ENCODE measurements around the gene LGR5.
"Not testable (repeated sequence)": the region's sequence is repeated elsewhere in the genome, so short reads cannot be mapped to it uniquely, and the experiment has no call there.

Gene LGR5

DNA sequence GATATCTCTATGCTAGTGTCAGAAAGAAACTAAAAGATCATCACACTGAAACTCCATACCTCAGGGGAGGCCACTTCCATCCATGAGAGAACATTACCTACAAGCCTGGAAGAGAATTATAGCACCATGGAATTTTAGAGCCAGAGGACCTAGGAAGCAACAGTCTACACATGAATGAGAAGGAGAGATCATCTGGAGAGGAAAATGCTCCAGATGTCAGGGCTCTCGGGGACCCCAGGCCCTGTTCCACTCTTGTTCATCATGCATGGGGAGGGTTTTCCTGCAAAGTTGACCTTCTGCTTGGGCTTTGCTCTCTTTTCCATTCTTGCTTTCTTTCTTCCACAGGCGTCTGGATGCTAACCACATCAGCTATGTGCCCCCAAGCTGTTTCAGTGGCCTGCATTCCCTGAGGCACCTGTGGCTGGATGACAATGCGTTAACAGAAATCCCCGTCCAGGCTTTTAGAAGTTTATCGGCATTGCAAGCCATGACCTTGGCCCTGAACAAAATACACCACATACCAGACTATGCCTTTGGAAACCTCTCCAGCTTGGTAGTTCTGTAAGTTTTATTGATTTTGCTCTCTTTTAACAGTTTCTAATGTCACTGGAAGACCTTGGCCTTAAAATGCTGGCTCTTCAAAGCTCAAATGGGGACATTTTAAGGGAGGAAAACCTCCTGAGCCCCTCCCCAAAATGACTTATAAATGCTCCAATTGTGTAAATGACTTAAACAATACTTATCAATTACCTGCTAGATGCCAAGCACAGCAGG is 113.3 kb downstream of the LGR5 start:
- no peak for DNase-seq (ENCODE audit: low read depth in 2 of 2)

DNA sequence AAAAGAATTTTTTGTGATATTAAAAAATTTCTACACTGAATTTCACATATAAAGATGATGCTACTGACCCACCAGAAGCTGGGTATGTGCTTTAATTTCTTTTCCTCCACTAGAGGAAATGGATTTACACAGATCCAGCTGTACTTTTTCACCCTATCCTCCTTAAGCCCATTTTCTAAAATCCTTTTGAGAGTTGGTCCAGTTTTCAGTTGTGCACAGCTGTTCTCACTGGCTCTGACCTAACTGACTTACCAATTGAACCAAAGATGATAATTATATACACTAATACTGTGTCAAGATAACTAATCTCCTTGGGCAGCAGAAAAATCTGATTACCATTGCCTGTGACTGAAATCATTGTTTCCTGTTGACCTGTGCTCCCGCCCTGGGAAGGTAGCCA is 115.6 kb downstream of the LGR5 start:
- no peak for DNase-seq (ENCODE audit: low read depth in 2 of 2)

DNA sequence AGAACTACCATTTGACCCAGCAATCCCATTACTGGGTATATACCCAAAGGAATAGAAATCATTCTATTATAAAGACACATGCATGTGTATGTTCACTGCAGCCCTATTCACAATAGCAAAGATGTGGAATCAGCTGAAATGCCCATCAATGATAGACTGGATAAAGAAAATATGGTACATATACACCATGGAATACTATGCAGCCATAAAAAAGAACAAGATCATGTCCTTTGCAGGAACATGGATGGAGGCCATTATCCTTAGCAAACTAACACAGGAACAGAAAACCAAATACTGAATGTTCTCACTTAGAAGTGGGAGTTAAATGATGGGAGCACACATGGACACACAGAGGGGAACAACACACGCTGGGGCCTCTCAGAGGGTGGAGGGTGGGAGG is 116.2 kb downstream of the LGR5 start:
- DNase-seq (ENCODE audit: low read depth in 2 of 2): not testable (repeated sequence)

DNA sequence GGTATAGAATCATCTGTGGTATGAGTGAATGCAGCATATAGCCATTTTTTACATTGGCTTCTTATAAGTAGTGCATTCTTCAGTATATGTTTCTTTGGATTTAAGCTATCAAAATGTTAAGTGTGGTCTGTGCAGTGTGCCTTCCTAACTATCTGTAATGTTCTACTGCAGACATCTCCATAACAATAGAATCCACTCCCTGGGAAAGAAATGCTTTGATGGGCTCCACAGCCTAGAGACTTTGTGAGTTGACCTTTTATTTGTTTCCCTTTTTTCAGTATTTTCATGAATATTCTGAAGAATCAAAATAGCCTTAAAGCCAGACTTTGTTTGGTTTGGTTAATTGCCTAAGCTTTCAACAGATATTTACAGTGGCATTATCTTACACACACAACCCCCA is 116.8 kb downstream of the LGR5 start:
- no peak for DNase-seq (ENCODE audit: low read depth in 2 of 2)

DNA sequence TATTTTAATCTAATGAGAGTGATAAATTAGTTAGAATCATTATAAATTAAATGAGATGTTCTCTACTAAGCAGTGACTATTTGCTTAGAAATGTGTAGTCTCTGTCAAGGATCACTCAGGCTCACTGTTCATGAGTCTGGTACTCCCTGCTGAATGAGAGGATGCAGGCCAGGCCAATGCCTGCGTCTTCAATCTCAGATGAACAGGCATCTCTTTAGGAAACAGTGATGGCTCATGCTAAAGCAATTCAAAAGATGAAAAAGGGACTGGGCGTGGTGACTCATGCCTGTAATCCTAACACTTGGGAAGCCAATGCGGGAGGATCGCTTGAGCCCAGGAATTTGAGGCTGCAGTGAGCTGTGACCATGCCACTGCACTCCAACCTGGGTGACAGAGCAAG is 117.3 kb downstream of the LGR5 start:
- no peak for DNase-seq (ENCODE audit: low read depth in 2 of 2)

DNA sequence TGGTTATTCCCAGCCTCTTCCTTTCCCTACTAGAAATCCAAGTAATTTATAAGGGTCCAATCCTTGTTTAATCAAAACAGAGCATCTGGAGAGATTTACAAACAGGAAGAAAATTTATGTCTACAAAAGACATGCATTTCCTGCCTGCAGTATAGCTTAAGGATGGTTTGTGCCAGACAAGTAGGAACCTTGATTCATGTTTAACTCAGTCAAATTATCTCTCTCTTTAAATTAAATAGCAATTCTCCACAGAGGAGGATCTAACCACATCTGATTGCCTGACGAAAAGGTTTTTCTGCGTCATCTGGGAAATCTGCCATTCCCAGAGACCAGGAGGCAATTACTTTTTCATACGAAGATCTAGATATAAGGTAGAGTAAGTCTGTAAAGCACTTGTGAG is 118.8 kb downstream of the LGR5 start:
- no peak for DNase-seq (ENCODE audit: low read depth in 2 of 2)

DNA sequence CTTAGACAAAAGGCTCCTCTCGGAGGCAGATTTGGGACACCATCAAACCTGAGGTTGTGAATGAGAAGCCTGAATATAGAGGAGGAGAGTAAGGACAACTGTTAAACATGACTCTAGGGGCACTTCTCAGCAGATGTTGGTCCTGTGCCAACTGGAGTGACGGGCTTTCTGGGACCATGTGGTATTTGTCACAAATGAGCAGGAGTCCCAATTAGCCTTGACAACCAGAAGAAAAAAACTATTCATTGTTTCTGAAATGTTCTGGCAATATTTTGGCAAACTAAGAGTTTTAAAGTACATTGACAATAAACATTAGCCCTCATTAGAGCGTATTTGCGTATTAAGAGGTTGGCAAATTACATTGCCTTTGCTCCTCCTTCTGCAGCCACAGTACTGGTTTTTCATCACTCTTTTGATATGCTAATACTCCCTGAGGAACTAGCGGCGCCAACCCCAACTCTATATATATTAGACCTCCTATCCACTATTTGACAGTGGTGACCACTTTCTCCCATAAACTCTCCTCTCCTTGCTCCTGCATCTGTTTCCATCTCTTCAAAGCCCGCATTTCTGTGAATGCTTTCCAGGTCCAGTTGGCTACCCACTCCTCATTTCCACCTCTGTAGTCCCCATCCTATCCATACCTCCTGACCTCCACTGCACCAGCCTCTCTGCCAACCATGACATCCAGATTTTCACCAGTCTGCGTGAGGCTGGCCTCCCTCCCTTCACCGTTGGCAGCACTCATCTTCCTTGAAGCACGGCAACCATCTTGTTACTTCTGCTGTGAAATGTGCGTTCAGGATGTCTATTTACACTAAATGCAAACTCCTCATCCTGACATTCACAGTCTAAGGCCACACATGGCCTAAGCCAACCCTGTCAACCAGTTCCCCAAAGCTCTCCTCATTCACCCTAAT is 123.3 kb downstream of the LGR5 start:
- DNase-seq (ENCODE audit: low read depth in 2 of 2): no peak

DNA sequence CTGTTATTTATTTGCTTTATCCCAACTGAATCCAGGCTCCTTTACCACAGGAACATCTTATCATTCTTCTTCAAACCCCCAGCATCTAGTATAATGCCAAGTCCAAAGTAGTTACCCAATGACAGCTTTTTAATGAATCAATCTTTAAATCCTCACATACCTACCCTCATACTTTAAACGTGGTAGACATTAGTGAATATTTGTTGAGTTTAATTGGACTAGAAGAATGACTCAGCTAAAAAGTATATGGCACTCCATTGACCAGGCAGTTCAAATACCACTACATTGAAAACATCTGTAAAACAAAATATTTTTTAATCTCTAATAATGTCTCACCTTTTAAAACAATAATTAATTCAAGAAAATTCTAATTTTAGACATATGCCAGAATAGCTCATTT is 125.9 kb downstream of the LGR5 start:
- no peak for DNase-seq (ENCODE audit: low read depth in 2 of 2)

DNA sequence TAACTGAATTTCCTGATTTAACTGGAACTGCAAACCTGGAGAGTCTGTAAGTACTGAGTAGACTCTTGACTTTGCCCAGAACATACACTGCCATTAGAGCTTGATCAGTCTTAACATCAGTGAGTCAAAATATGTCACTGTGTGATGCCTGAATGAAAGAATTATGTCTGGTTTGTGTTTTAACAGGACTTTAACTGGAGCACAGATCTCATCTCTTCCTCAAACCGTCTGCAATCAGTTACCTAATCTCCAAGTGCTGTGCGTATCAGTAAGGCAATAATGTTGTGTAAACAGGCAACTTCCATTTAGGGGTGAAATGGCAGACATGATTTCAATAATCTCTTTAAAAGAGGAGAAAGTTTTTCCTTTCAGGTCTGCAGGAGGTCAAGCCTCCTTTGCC is 127.1 kb downstream of the LGR5 start:
- no peak for DNase-seq (ENCODE audit: low read depth in 2 of 2)

DNA sequence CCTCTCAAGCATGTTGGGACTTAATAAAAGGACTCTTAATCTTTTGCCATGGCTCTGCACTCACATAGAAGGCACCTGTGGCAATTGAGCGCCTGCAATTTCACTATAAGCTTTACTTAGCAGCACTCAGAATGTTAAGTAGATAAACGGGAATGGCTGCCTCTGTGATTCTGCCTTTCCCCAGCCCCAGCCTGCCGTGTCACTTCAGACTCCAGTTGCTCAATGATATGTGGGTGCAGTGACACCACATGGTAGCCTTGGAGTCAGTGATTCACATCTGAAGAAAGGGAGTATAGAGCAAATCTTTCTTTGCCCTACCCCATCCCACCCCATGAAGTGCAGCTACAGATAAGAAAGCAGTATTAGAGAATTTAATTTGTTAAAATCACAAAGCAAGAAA is 127.9 kb downstream of the LGR5 start:
- no peak for DNase-seq (ENCODE audit: low read depth in 2 of 2)

DNA sequence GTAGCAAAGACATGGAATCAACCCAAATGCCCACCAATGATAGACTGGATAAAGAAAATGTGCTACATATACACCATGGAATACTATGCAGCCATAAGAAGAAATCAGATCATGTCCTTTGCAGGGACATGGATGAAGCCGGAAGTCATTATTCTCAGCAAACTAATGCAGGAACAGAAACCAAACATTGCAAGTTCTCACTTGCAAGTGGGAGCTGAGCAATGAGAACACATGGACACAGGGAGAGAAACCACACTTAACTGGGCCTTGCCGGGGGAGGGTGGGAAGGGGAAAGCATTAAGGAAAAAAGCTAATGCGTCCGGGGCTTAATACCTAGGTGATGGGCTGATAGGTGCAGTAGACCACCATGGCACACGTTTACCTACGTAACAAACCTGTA is 130.3 kb downstream of the LGR5 start:
- DNase-seq (ENCODE audit: low read depth in 2 of 2): not testable (repeated sequence)

DNA sequence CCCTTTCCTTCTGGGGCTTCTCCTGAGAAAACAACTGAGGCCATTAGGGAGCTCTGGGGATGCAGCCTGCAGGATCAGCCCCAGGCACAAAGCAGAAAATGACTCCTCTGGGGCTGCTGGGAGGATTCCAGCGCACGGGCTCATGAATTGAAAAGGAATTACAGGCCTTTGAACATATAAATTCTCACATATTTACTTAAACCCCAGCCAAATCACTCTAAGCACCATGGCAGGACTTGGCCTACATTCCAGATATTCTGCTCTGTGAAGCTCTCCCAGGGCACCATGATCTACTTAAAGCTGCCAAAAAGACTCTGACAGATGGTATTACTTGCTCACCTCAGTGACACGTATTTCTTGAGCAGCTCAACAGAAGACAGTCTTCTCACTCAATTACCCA is 136.9 kb downstream of the LGR5 start:
- no peak for DNase-seq (ENCODE audit: low read depth in 2 of 2)

DNA sequence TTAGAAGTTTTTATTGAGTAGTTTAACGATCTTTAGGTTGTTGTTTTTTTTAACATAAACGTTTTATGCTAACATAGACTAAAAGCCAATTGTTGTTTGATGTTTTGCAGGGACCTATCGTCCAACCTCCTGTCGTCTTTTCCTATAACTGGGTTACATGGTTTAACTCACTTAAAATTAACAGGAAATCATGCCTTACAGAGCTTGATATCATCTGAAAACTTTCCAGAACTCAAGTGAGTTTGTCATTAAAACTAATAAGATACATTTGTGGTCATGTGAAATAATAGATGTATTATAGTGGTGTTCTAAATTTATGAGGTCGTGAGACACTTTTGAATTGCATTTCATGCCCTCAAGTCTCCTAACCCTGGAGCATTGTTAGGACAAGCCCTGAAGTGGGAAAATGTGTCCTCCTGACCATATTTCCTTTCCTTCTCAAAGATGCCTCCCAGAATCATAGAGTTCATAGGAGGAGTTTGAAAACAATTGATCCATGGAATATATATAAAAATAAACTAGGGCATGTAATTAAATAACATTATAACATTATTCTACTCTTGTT is 139.2 kb downstream of the LGR5 start:
- no peak for DNase-seq (ENCODE audit: low read depth in 2 of 2)

DNA sequence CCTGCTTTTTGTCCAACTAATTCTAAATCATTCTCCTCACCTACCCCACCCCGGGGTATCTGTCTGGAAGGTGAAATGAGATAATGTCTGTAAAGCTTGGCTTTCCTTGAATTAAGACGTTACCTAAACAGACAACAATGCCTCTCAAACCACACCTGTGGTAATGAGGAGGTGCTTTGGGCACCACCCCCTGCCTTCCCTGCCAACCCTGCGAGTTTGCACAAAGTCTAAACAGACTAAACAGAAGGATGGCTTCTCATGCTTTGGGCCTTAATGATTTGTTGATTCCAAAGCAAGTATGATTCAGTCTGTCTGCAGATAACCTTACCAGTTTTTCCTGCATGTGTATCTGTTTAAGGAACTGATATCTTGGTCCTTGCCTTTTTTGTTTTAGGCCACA is 141.6 kb downstream of the LGR5 start:
- no peak for DNase-seq (ENCODE audit: low read depth in 2 of 2)

DNA sequence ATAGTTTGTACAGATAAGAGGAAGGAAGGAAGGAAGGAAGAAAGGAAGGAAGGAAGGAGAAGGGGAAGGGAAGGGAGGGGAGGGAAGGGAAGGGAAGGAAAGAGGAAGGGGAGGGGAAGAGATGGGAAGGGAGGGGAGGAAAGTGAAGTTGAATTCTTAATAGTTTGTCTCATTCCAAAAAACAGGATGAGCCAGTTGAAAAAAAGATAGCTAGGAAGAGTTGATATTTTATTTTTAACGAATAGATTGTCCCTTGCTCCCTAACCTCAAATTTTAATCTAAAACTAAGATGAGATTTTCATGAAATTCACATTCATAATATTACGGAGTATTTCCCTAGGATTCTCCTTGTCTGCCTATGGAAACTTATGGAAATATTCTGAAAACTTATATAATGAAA is 143.3 kb downstream of the LGR5 start:
- DNase-seq (ENCODE audit: low read depth in 2 of 2): no peak

DNA sequence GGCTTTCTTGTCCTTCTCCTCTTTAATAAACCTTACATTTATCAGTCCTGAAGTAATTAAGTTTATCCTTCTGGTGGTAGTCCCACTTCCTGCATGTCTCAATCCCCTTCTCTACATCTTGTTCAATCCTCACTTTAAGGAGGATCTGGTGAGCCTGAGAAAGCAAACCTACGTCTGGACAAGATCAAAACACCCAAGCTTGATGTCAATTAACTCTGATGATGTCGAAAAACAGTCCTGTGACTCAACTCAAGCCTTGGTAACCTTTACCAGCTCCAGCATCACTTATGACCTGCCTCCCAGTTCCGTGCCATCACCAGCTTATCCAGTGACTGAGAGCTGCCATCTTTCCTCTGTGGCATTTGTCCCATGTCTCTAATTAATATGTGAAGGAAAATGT is 144.8 kb downstream of the LGR5 start:
- DNase-seq (ENCODE audit: low read depth in 2 of 2): no peak

DNA sequence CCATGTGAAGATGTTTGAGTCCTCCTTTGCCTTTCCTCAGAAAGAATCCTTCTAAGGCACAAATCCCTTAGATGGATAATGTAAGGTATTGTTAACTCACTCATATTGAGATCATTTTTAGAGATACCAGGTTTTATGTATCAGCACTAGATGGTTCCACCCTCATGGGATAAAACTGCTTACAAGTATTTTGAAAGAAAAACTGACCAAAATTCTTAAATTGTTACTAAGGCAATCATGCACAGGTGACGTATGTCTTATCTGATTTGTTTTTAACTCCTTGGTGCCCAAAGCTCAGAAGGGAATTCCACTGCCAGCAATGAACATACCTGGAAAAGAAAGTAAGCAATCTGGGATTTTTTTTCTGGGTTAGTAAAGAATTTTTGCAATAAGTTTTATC is 145.6 kb downstream of the LGR5 start:
- no peak for DNase-seq (ENCODE audit: low read depth in 2 of 2)

DNA sequence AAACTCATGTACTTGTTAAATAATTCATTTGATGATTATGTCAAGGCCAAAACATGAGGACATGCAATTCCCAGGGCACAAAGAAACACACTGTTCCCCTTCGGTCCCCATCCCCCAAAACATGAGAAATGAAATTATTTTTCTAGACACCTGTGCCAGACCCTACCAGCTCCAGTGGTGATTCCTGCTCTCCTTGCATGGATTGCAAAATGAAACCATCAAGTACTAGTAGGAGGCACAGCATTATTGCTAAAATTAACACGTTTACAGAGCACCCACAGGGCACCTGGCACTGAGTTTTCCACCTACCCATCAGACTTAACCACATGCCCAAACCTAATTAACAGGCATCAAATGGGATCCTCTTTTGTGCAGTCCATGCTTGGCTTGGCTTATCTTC is 147.4 kb downstream of the LGR5 start:
- DNase-seq (ENCODE audit: low read depth in 2 of 2): no peak

DNA sequence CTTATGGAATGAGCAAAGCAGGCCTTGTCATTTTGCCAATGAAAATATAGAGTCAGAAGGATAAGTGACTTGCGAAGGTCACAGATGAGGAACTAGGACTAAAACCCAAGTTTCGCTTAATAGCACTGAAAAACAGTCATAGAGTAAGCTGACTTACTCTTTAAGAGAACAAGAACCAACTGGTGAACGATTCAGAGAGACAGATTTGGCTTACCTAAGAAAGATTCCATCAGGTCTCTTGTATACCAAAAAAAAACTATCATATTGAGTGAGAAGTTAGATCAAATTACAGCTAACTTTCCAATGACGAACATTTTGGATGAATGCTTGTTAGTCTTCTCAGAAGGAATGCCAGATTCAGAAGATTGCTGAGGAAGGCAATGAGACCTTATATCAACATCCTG is 149.9 kb downstream of the LGR5 start:
- DNase-seq (ENCODE audit: low read depth in 2 of 2): no peak

DNA sequence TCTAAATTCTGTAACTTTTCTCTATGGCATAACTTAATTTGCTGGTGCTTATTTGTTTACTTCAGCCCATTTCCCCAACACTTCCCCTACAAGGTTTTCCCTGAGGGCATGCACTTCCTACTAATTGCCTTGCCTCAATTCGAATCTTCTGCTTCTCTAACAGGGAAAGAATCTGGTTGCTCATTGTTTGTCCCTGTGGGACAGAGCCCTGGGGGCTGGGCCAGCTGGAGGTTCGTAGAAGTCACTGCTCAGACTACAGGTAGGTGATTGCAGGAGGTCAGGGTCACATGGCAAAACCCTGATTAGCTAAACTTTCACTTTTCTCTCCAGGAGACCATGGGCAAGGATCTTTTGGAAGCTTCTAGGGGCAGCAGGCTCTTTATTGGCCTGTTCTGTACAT is 152.0 kb downstream of the LGR5 start:
- DNase-seq (ENCODE audit: low read depth in 2 of 2): no peak

DNA sequence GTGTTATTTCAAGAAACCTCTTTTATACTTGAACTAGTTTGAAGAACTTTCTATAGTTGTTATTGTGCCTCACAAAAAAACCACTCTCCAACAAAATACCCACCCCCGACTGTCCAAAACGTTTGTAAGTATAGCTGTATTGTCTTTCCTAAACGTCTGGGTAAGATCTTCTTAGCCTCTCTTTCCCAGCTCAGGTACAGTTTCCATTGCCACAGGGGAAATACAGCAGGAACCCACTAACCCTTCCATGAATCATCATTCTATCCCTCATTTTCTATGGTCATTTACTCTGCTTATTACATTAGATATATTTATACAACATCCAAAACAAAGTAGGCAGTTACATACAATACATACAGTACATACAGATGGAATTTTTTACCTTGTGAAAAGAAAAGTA is 153.2 kb downstream of the LGR5 start:
- no peak for DNase-seq (ENCODE audit: low read depth in 2 of 2)

DNA sequence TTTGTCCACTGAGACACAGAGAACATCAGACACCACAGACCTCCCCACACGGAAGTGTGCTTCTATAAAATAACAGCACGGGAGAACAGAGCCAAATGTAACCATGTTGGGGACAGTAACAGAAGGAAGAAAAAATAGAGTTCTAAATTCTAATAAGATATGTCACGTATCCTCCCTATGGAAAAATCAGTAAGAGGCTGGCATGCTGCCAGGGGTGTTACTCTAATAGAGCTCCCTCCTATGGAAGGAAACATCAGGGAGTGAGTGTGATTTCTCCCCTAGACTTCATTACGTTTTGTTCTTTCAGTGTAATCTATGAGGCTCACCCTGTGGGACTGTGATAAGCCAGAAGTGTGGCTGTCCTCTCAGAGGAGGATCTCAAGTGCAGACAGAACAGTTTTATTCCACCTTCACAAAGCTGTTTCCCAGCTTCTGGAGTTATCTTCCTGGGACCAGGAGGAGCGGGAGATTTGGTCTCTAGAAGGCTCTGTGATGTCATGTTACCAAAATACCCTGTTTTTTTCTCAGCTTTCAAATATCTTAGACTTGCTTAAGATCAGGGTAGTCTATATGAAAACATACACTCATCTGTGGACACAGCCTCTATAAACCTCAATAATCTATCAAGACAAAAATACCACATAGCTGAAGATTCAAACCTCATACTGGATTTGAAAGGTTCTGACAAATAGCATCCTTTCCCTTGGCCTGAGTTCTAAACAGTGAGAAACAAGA is 154.8 kb downstream of the LGR5 start:
- DNase-seq (ENCODE audit: low read depth in 2 of 2): no peak

Data from stimulated activated CD8-positive, alpha-beta memory T cell treated with anti-CD3 and anti-CD28 coated beads, Interleukin-7, amount 100 ng/mL, for 4 hours (primary cell).